Glutamatergic neuron (in vitro differentiated cells): ENCODE measurements around the gene PARP12. TPM values are rescaled to one million over a fixed set of nuclear protein-coding genes. Genes with fewer than 3 reads are reported as not detected.

Source experiments
- DNase-seq: peaks from one replicate; pipeline ENCODE4 v3.0.0; 2022
- H3K27ac Mint-ChIP-seq: one replicate; pipeline ENCODE4 v1.8.0; 2020; ENCODE audit warnings: mild to moderate bottlenecking, mixed read lengths, inconsistent platforms; ENCODE audit not compliant: unreplicated experiment
- H3K27me3 Mint-ChIP-seq: one replicate; pipeline ENCODE4 v1.8.0; 2020; ENCODE audit warnings: mild to moderate bottlenecking, moderate library complexity, mixed read lengths, inconsistent platforms; ENCODE audit not compliant: unreplicated experiment
- H3K36me3 Mint-ChIP-seq: one replicate; pipeline ENCODE4 v1.8.0; 2020; ENCODE audit warnings: mild to moderate bottlenecking, mixed read lengths, inconsistent platforms; ENCODE audit not compliant: unreplicated experiment
- H3K4me1 Mint-ChIP-seq: one replicate; pipeline ENCODE4 v1.8.0; 2020; ENCODE audit warnings: mild to moderate bottlenecking, low read depth, mixed read lengths, inconsistent platforms; ENCODE audit not compliant: unreplicated experiment
- H3K4me3 Mint-ChIP-seq: one replicate; pipeline ENCODE4 v1.8.0; 2020; ENCODE audit warnings: mild to moderate bottlenecking, mixed read lengths, inconsistent platforms; ENCODE audit not compliant: unreplicated experiment
- H3K9me3 Mint-ChIP-seq: one replicate; pipeline ENCODE4 v1.8.0; 2020; ENCODE audit warnings: mild to moderate bottlenecking, moderate library complexity, mixed read lengths, inconsistent platforms; ENCODE audit not compliant: unreplicated experiment
- total RNA-seq: library from RNA; stranded (reverse); fragmentation: NEBNext Ultra II Directional; extraction: Animal tissue kit (Norgen Biotek cat#: 25700); gene quantifications from one replicate; pipeline ENCODE4 v1.2.1, GENCODE V29; 2021; ENCODE audit not compliant: unreplicated experiment
- TF ChIP-seq, protein P1 (sequence below): fragments of 200-600 bp; sonication (generic); IDR thresholded peaks from one replicate; pipeline ENCODE4 v1.5.0; 2021; ENCODE audit not compliant: partially characterized antibody, unreplicated experiment

The PARP12 gene
- total RNA-seq, 1 donor from 2014 or later, result 0.15 TPM

GRCh38 chr7:139994356-139994755 lies 68.4 kb downstream of the PARP12 start:
- H3K36me3 Mint-ChIP-seq, result peaks cover 3% of the 10 kb centered on the region
- DNase-seq, result no peak
- H3K4me1 Mint-ChIP-seq, result peaks cover 23% of the 10 kb centered on the region
- no peak overlapping the region for H3K4me3 Mint-ChIP-seq
- TF ChIP-seq, protein P1, sequence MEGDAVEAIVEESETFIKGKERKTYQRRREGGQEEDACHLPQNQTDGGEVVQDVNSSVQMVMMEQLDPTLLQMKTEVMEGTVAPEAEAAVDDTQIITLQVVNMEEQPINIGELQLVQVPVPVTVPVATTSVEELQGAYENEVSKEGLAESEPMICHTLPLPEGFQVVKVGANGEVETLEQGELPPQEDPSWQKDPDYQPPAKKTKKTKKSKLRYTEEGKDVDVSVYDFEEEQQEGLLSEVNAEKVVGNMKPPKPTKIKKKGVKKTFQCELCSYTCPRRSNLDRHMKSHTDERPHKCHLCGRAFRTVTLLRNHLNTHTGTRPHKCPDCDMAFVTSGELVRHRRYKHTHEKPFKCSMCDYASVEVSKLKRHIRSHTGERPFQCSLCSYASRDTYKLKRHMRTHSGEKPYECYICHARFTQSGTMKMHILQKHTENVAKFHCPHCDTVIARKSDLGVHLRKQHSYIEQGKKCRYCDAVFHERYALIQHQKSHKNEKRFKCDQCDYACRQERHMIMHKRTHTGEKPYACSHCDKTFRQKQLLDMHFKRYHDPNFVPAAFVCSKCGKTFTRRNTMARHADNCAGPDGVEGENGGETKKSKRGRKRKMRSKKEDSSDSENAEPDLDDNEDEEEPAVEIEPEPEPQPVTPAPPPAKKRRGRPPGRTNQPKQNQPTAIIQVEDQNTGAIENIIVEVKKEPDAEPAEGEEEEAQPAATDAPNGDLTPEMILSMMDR, result no peak
- no peak overlapping the region for H3K27ac Mint-ChIP-seq
- no peaks in the 10 kb centered on the region for H3K9me3 Mint-ChIP-seq
- peaks cover 1% of the 10 kb centered on the region for H3K27me3 Mint-ChIP-seq

- DNase-seq, result no peak
- H3K4me3 Mint-ChIP-seq, result no peak overlapping the region
- no peak overlapping the region for H3K27ac Mint-ChIP-seq
- H3K36me3 Mint-ChIP-seq, result peaks cover 3% of the 10 kb centered on the region
- peaks cover under 1% of the 10 kb centered on the region for H3K9me3 Mint-ChIP-seq
- TF ChIP-seq, protein P1, result no peak
- peaks cover 23% of the 10 kb centered on the region for H3K4me1 Mint-ChIP-seq
- peaks cover 1% of the 10 kb centered on the region for H3K27me3 Mint-ChIP-seq
Observed at GRCh38 chr7:139993592-139993991, 69.2 kb downstream of the PARP12 start.

DNA sequence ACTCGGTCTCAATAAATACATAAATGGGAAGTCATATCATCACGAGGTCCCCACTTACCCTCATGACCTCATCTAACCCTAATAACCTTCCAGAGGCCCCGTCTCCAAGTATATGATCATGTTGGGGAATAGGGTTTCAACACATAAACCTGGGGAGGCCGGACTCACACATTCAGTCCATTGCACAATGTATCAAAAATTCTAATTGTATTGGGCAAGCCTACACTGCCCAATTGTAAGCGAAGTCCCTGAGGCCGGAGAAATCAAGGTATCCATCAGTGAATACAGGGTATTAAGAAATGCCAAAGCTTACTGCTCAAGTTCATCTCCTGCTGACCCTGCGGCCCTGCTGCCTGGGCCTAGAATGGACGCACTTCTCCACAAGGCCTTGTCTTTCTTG lies 69.6 kb downstream of the PARP12 start:
- DNase-seq, result no peak
- Mint-ChIP-seq H3K27me3 (peaks cover 1% of the 10 kb centered on the region), H3K27ac (no peak overlapping the region), H3K4me1 (peaks cover 23% of the 10 kb centered on the region), H3K9me3 (peaks cover 4% of the 10 kb centered on the region), H3K4me3 (no peak overlapping the region), H3K36me3 (peaks cover 3% of the 10 kb centered on the region)
- TF ChIP-seq, protein P1, result no peak

DNA sequence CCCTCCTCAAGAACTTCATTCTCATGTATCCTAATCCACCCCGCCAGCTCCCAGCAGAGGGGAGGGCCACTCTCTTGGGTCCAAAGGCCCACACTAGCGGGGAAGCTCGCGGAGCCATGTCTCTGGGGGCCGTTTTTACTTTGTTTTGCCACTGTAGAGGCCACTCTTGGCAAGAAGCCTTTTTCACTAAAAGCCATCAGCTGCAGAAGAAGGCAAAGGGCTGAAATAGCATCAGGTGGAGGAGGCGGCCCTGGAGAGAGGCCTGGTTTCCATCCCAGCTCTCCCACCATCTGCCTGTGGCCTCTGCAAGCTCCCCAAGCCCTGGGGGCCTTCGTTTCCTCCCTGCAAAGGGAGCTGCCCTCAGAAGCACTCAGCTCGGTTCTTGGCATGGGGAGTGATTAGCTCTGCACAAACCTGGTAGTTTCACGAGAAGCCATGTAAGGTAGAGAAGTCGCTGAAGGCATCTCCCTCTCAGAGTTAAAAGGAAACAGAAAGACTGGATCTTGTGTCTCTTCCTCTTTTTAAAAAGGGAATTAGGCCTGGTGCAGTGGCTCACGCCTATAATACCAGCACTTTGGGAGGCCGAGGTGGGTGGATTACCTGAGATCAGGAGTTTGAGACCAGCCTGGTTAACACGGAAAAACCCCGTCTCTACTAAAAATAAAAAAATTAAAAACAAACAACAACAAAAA lies 70.3 kb downstream of the PARP12 start:
- peak; percentile 36 for DNase-seq
- TF ChIP-seq, protein P1, result no peak
- H3K9me3 Mint-ChIP-seq, result peaks cover 4% of the 10 kb centered on the region
- H3K27me3 Mint-ChIP-seq, result peaks cover 1% of the 10 kb centered on the region
- peak overlapping the region; percentile 53 for H3K27ac Mint-ChIP-seq
- H3K36me3 Mint-ChIP-seq, result peaks cover 7% of the 10 kb centered on the region
- H3K4me1 Mint-ChIP-seq, result peaks cover 23% of the 10 kb centered on the region
- no peak overlapping the region for H3K4me3 Mint-ChIP-seq

DNA sequence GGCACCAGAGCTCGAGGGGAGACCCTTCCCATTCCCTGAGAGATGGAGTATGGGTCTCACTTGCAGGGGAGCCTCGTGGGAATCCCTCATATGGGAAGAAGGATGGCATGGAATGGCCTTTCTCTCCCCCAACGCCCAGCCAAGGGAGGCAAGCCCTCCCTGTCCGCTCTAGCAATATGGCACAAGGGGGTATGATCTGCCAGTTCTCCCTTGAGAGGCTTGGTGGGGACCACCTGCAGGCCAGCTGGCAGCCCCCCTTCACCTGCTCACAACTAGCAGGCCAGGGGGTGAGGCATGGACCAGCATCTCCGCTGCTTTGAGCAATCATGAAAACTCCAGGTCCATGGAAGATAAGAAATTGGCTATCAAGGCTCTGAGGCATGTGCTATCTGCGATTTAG lies 70.8 kb downstream of the PARP12 start:
- Mint-ChIP-seq H3K36me3 (peaks cover 9% of the 10 kb centered on the region), H3K27ac (peak overlapping the region; percentile 53), H3K9me3 (peaks cover 4% of the 10 kb centered on the region), H3K4me1 (peaks cover 23% of the 10 kb centered on the region), H3K4me3 (no peak overlapping the region), H3K27me3 (peaks cover 1% of the 10 kb centered on the region)
- DNase-seq, result no peak
- TF ChIP-seq, protein P1, result no peak
